HEK293 (cell line): ENCODE data around the gene PLBD1.

Source experiments
- CTCF ChIA-PET: fragments of 350-600 bp; formaldehyde crosslinking; extraction: SDS; loops from one replicate; lab custom pipeline; 2021; ENCODE audit warnings: antibody characterized with exemption; lab: Yijun Ruan, JAX
- POLR2A ChIA-PET: fragments of 300-600 bp; formaldehyde crosslinking; extraction: SDS; loops from one replicate; lab custom pipeline; 2020; ENCODE audit warnings: antibody characterized with exemption, inconsistent platforms; lab: Yijun Ruan, JAX
- H3K27ac ChIP-seq: fragments of 200-500 bp; sonication (Bioruptor generic); 2 replicates; pipeline ENCODE4 v1.5.1; 2014; ENCODE audit warnings: low read depth, low read length, control low read depth, inconsistent platforms; ENCODE audit errors: extremely low read depth
- H3K36me3 ChIP-seq, 2 experiments: fragments of 200-500 bp in 1 of 2; sonication (Bioruptor generic) in 1 of 2; 1 replicate in 1 of 2; 2 replicates in 1 of 2; pipeline ENCODE4 v1.5.1; 2014 to 2017; ENCODE audit warnings: inconsistent platforms in 2 of 2, low read length in 2 of 2; ENCODE audit not compliant: control insufficient read depth in 2 of 2, insufficient read depth in 1 of 2
- H3K4me1 ChIP-seq: fragments of 200-500 bp; sonication (Bioruptor generic); 2 replicates; pipeline ENCODE4 v1.5.1; 2014; ENCODE audit warnings: mild to moderate bottlenecking, low read length, inconsistent platforms; ENCODE audit not compliant: control insufficient read depth, insufficient read depth
- H3K4me3 ChIP-seq: 2 replicates; pipeline ENCODE4 v1.5.1; 2011; ENCODE audit warnings: low read depth, mild to moderate bottlenecking, control low read depth, low read length, moderate library complexity
- H3K9me3 ChIP-seq: fragments of 200-500 bp; sonication (Bioruptor generic); 2 replicates; pipeline ENCODE4 v1.5.1; 2014; ENCODE audit warnings: low read depth, low read length, inconsistent platforms; ENCODE audit not compliant: control insufficient read depth, insufficient read depth
- ELK4 ChIP-seq: IDR thresholded peaks from 2 replicates; pipeline ENCODE4 v1.6.1; 2011; ENCODE audit warnings: mild to moderate bottlenecking, low read depth, low read length, borderline replicate concordance
- KLF7 ChIP-seq: fragments of 450-650 bp; formaldehyde crosslinking; IDR thresholded peaks from 2 replicates; pipeline ENCODE4 v1.5.1; 2016; ENCODE audit warnings: missing biosample characterization, missing genetic modification characterization, borderline replicate concordance
- PRDM1 ChIP-seq: fragments of 450-650 bp; formaldehyde crosslinking; IDR thresholded peaks from 2 replicates; pipeline ENCODE4; 2016; ENCODE audit warnings: missing biosample characterization, missing genetic modification characterization
- TSHZ1 ChIP-seq: fragments of 450-650 bp; formaldehyde crosslinking; IDR thresholded peaks from 2 replicates; pipeline ENCODE4 v1.5.1; 2016; ENCODE audit warnings: missing biosample characterization, missing genetic modification characterization, borderline replicate concordance
- ZBTB17 ChIP-seq: fragments of 450-650 bp; formaldehyde crosslinking; IDR thresholded peaks from 2 replicates; pipeline ENCODE4 v1.5.1; 2016; ENCODE audit warnings: missing biosample characterization, missing genetic modification characterization
- ZFHX2 ChIP-seq: fragments of 450-650 bp; formaldehyde crosslinking; conservative IDR thresholded peaks from 2 replicates; pipeline ENCODE4 v1.5.1; 2016; ENCODE audit warnings: missing biosample characterization, missing genetic modification characterization
- ZFP69B ChIP-seq: fragments of 450-650 bp; formaldehyde crosslinking; IDR thresholded peaks from 2 replicates; pipeline ENCODE4 v1.5.1; 2016; ENCODE audit warnings: missing biosample characterization, missing genetic modification characterization
- ZNF121 ChIP-seq: fragments of 450-650 bp; formaldehyde crosslinking; IDR thresholded peaks from 2 replicates; pipeline ENCODE4 v1.5.1; 2016; ENCODE audit warnings: missing biosample characterization, missing genetic modification characterization
- ZNF175 ChIP-seq: fragments of 450-650 bp; formaldehyde crosslinking; IDR thresholded peaks from 2 replicates; pipeline ENCODE4 v1.5.1; 2016; ENCODE audit warnings: missing biosample characterization, missing genetic modification characterization
- ZNF23 ChIP-seq: fragments of 450-650 bp; formaldehyde crosslinking; IDR thresholded peaks from 2 replicates; pipeline ENCODE4 v1.5.1; 2016; ENCODE audit warnings: missing biosample characterization, missing genetic modification characterization, borderline replicate concordance
- ZNF239 ChIP-seq: fragments of 450-650 bp; formaldehyde crosslinking; IDR thresholded peaks from 2 replicates; pipeline ENCODE4 v1.5.1; 2016; ENCODE audit warnings: missing biosample characterization, missing genetic modification characterization
- ZNF248 ChIP-seq: fragments of 450-650 bp; formaldehyde crosslinking; IDR thresholded peaks from 2 replicates; pipeline ENCODE4 v1.5.1; 2017; ENCODE audit warnings: missing biosample characterization, missing genetic modification characterization
- ZNF274 ChIP-seq, 2 experiments: fragments of 200-500 bp in 1 of 2; fragments of 450-650 bp in 1 of 2; sonication (Bioruptor generic) in 1 of 2; formaldehyde crosslinking in 1 of 2; IDR thresholded peaks; 2 replicates each; pipeline versions ENCODE4 v1.5.1 to v1.6.1; 2014 to 2016; ENCODE audit warnings: borderline replicate concordance in 1 of 2, inconsistent platforms in 1 of 2, low read length in 1 of 2, missing biosample characterization in 1 of 2, missing genetic modification characterization in 1 of 2
- ZNF292 ChIP-seq: fragments of 450-650 bp; formaldehyde crosslinking; IDR thresholded peaks from 2 replicates; pipeline ENCODE4 v1.5.1; 2016; ENCODE audit warnings: low read depth, missing biosample characterization, missing genetic modification characterization, borderline replicate concordance
- ZNF311 ChIP-seq: fragments of 450-650 bp; formaldehyde crosslinking; IDR thresholded peaks from 2 replicates; pipeline ENCODE4 v1.5.1; 2017; ENCODE audit warnings: missing biosample characterization, missing genetic modification characterization, borderline replicate concordance
- ZNF341 ChIP-seq: fragments of 450-650 bp; formaldehyde crosslinking; IDR thresholded peaks from 2 replicates; pipeline ENCODE4; 2016; ENCODE audit warnings: low read depth, missing biosample characterization, missing genetic modification characterization
- ZNF510 ChIP-seq: fragments of 450-650 bp; formaldehyde crosslinking; IDR thresholded peaks from 2 replicates; pipeline ENCODE4 v1.5.1; 2018; ENCODE audit warnings: mild to moderate bottlenecking, missing genetic modification characterization, missing biosample characterization; ENCODE audit not compliant: insufficient replicate concordance
- ZNF514 ChIP-seq: fragments of 450-650 bp; formaldehyde crosslinking; IDR thresholded peaks from 2 replicates; pipeline ENCODE4 v1.5.1; 2016; ENCODE audit warnings: missing biosample characterization, missing genetic modification characterization
- ZNF571 ChIP-seq: fragments of 450-650 bp; formaldehyde crosslinking; IDR thresholded peaks from 2 replicates; pipeline ENCODE4 v1.5.0; 2017; ENCODE audit warnings: missing biosample characterization, missing genetic modification characterization
- ZNF645 ChIP-seq: fragments of 450-650 bp; formaldehyde crosslinking; IDR thresholded peaks from 2 replicates; pipeline ENCODE4; 2016; ENCODE audit warnings: missing biosample characterization, missing genetic modification characterization
- ZNF664 ChIP-seq: fragments of 450-650 bp; formaldehyde crosslinking; IDR thresholded peaks from 2 replicates; pipeline ENCODE4 v1.5.1; 2016; ENCODE audit warnings: missing biosample characterization, missing genetic modification characterization
- ZNF791 ChIP-seq: fragments of 450-650 bp; formaldehyde crosslinking; IDR thresholded peaks from 2 replicates; pipeline ENCODE4 v1.5.1; 2016; ENCODE audit warnings: missing biosample characterization, missing genetic modification characterization
- ZNF830 ChIP-seq: fragments of 450-650 bp; IDR thresholded peaks from 2 replicates; pipeline ENCODE4 v1.5.0; 2018; ENCODE audit warnings: missing biosample characterization, missing genetic modification characterization, low read depth, mild to moderate bottlenecking, moderate library complexity
- ZSCAN23 ChIP-seq: fragments of 450-650 bp; formaldehyde crosslinking; IDR thresholded peaks from 2 replicates; pipeline ENCODE4 v1.5.1; 2016; ENCODE audit warnings: missing biosample characterization, missing genetic modification characterization

PLBD1 gene

GRCh38 chr12:14547571-14547970, 20.1 kb downstream of the PLBD1 start:
- H3K4me3 ChIP-seq: no peak overlapping the region
- ChIA-PET POLR2A (no interaction called here), CTCF (interaction anchor here (0.7 kb wide), 1 partner anchor 19 kb away, joined by 3 read pairs; no protein-coding TSS in a partner anchor)
- H3K9me3 ChIP-seq: no peaks in the 10 kb centered on the region
- no peak overlapping the region for H3K27ac ChIP-seq
- H3K36me3 ChIP-seq: no peaks in the 10 kb centered on the region
- TF ChIP-seq PRDM1 (tag by site-specific recombination): no peak
- no peak for TF ChIP-seq TSHZ1 (tag by site-specific recombination)
- TF ChIP-seq ZNF664: no peak
- no peak for TF ChIP-seq ZNF514 (tag by site-specific recombination)
- no peak for TF ChIP-seq ZNF23 (tag by site-specific recombination)
- TF ChIP-seq ZNF830 (tag by site-specific recombination): no peak
- no peak for TF ChIP-seq ZFP69B (tag by site-specific recombination)
- TF ChIP-seq ZNF239 (tag by site-specific recombination): no peak
- H3K4me1 ChIP-seq: no peaks in the 10 kb centered on the region

GRCh38 chr12:14545144-14546124, 22.2 kb downstream of the PLBD1 start:
- Histone ChIP-seq H3K4me3 (no peak overlapping the region), H3K27ac (no peak overlapping the region), H3K36me3 (no peaks in the 10 kb centered on the region), H3K4me1 (no peaks in the 10 kb centered on the region), H3K9me3 (no peaks in the 10 kb centered on the region)
- ChIA-PET CTCF (no interaction called here), POLR2A (no interaction called here)
- TF ChIP-seq ZNF175 (tag by site-specific recombination) (no peak), ZNF645 (tag by site-specific recombination) (no peak), ZNF571 (no peak), ZNF791 (tag by site-specific recombination) (no peak), ZNF274 (IDR thresholded peaks at IDR 0.05; ENCODE audit: low read length) (no peak), ZNF274 (tag by site-specific recombination; IDR thresholded peaks at IDR 0.05; ENCODE audit: borderline replicate concordance) (no peak), ZNF248 (tag by site-specific recombination) (no peak), ZNF341 (tag by site-specific recombination) (no peak), ZNF311 (tag by site-specific recombination) (no peak), ELK4 (no peak), ZSCAN23 (no peak), ZBTB17 (tag by site-specific recombination) (no peak), ZFHX2 (tag by site-specific recombination) (no peak), ZNF510 (no peak), ZNF292 (tag by site-specific recombination) (no peak), KLF7 (tag by site-specific recombination) (no peak), TSHZ1 (tag by site-specific recombination) (no peak), ZNF121 (tag by site-specific recombination) (no peak)
